ENCODE measurements around the gene ERN1.

Gene ERN1

DNA sequence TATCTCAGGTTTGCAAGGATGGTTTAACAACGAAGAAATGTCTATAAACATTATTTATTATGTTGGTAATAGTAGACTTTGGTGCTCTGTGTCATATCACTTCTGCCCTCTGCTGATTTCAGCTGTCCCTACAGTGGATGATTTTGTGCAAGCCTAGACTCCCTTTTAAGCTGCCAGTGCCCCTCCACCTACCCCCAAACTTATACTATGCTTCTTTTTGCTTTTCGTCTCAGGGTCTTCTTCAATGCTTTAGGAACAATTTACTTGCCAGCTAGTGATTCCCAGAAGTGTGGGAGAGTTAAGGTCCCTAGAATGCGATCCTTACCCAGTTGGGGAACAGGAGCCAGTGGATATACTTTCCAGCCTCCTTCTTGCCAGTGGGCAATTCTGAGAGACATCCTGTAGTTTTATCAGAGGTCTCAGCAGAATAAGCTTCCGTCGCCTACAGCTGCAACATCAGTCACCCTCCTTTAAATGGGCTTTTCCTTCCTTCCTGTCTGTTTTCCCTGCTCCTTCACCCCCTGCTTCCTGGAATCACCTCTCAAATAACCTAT lies 113.6 kb downstream of the ERN1 start:
- H3K27ac ChIP-seq: no peak overlapping the region
- no peaks in the 10 kb centered on the region for H3K4me1 ChIP-seq
- intact Hi-C loops (cut with DNase I; ENCODE audit: low total_unique reads): no loop called here
- TF ChIP-seq, protein P1, sequence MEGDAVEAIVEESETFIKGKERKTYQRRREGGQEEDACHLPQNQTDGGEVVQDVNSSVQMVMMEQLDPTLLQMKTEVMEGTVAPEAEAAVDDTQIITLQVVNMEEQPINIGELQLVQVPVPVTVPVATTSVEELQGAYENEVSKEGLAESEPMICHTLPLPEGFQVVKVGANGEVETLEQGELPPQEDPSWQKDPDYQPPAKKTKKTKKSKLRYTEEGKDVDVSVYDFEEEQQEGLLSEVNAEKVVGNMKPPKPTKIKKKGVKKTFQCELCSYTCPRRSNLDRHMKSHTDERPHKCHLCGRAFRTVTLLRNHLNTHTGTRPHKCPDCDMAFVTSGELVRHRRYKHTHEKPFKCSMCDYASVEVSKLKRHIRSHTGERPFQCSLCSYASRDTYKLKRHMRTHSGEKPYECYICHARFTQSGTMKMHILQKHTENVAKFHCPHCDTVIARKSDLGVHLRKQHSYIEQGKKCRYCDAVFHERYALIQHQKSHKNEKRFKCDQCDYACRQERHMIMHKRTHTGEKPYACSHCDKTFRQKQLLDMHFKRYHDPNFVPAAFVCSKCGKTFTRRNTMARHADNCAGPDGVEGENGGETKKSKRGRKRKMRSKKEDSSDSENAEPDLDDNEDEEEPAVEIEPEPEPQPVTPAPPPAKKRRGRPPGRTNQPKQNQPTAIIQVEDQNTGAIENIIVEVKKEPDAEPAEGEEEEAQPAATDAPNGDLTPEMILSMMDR (IDR thresholded peaks at IDR 0.05): no peak
- H3K27me3 ChIP-seq: no peaks in the 10 kb centered on the region
- no peaks in the 10 kb centered on the region for H3K9me3 ChIP-seq
- no peak overlapping the region for H3K4me3 ChIP-seq
- DNase-seq: no peak
- no peaks in the 10 kb centered on the region for H3K36me3 ChIP-seq

DNA sequence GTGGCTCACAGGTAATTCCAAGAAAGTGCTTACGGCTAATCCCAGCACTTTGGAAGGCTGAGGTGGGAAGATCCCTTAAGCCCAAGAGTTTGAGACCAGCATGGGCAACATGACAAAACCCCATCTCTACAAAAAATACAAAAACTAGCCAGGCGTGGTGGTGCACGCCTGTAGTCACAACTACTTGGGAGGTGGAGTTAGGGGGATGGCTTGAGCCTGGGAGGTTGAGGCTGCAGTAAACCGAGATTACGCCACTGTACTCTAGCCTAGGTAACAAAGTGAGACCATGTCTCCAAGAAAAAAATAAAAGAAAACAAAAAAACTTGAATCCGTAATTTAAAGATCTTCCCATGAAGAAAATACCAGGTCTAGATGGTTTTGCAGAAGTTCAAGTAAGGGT lies 114.5 kb downstream of the ERN1 start:
- no peaks in the 10 kb centered on the region for H3K9me3 ChIP-seq
- TF ChIP-seq, protein P1 (IDR thresholded peaks at IDR 0.05): no peak
- intact Hi-C loops (cut with DNase I; ENCODE audit: low total_unique reads): no loop called here
- DNase-seq: no peak
- no peak overlapping the region for H3K27ac ChIP-seq
- H3K4me3 ChIP-seq: no peak overlapping the region
- H3K4me1 ChIP-seq: no peaks in the 10 kb centered on the region
- peaks cover 0 to 3% of the 10 kb centered on the region in 2 donors for H3K27me3 ChIP-seq
- no peaks in the 10 kb centered on the region for H3K36me3 ChIP-seq

DNA sequence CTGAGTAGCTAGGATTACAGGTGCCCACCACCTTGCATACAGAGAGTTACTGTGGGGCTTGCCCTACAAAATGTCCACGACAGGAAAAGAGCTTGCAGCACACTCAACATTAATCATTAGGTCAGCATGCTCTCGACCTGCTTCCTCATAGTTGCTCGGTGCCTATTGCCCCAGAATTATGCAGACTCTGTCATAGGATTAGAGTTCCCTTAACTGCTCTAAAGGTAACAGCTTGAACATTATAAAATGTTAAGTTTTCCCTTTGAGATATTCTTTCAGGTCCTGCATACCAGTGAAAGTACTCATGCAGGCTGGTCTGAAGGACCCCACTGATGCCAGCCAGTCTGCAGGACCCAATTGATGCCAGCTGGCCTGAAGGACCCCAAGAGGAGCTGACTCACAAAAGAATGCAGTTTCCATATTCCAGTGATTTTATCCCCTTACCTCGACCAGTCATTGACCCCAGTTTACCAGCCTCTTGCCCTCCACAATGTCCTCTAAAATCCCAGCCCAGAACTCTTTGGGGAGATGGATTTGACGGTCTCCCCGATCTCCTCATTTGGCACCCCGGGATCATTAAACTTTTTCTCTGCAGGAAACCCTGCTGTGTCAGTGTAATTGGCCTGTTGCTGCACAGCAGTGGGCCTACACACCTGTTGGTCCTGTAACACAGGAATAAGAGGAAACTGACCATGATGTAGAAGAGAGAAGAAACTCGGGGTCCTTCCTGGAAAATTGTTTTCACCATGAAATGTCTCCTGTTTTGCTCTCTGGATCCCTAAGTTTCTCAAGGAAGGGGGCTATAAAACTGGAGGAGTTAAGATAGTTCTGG lies 120.2 kb downstream of the ERN1 start:
- H3K36me3 ChIP-seq: no peaks in the 10 kb centered on the region
- peaks cover 0 to 8% (median 0%) of the 10 kb centered on the region in 4 donors for H3K4me1 ChIP-seq
- H3K9me3 ChIP-seq: no peaks in the 10 kb centered on the region
- TF ChIP-seq, protein P1 (IDR thresholded peaks at IDR 0.05): no peak
- peaks cover 0 to 17% of the 10 kb centered on the region in 2 donors for H3K27me3 ChIP-seq
- no peak overlapping the region for H3K4me3 ChIP-seq
- no peak overlapping the region for H3K27ac ChIP-seq
- intact Hi-C loops (cut with DNase I; ENCODE audit: low total_unique reads): no loop called here
- DNase-seq: no peak

DNA sequence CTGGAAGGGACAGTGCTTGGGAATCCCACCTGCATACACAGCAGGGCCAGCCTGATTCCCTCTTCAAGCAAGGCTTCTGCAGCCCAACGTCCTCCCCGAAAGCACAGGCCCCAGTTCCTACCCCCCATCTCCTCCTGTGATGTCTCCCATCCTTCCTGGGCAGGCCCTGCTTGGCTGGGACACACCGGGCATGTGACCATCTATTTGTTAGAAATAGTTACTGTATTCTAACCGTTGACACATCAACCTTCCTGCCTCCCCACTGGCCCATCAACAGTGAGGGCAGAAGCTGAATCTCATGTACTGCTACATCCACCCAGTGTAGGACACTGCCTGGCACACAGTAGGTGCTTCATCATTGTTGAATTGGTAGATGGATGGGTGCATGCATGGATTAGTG lies 121.1 kb downstream of the ERN1 start:
- Histone ChIP-seq H3K4me1 (peaks cover 0 to 8% (median 0%) of the 10 kb centered on the region in 4 donors), H3K27ac (no peak overlapping the region), H3K4me3 (no peak overlapping the region), H3K27me3 (peaks cover 0 to 17% of the 10 kb centered on the region in 2 donors), H3K36me3 (no peaks in the 10 kb centered on the region), H3K9me3 (no peaks in the 10 kb centered on the region)
- DNase-seq: no peak
- intact Hi-C loops (cut with DNase I; ENCODE audit: low total_unique reads): no loop called here
- TF ChIP-seq, protein P1 (IDR thresholded peaks at IDR 0.05): no peak

DNA sequence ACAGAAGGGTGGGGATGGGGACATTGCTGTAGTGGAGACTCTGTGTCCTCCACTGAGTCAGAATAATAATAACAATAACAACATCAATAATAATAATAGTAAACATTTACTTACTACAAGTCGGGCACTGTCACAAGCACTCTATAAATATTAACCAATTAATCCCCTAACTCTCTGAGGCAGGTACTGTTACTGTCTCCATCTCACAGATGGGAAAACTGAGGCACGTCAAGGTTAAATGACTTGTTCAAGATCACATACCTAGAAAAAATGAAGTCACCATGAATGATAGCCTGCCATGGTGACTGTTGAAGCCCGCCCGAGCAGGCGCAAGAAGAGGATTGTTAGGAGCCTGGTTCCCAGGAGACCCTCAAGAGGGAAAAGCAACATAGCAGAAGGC lies 121.6 kb downstream of the ERN1 start:
- intact Hi-C loops (cut with DNase I; ENCODE audit: low total_unique reads): no loop called here
- peaks cover 0 to 8% (median 0%) of the 10 kb centered on the region in 4 donors for H3K4me1 ChIP-seq

More for the DNA sequence above, 121.6 kb downstream of the ERN1 start:
- Histone ChIP-seq H3K27me3 (peaks cover 0 to 17% of the 10 kb centered on the region in 2 donors), H3K4me3 (no peak overlapping the region), H3K36me3 (no peaks in the 10 kb centered on the region), H3K27ac (no peak overlapping the region), H3K9me3 (no peaks in the 10 kb centered on the region)
- no peak for DNase-seq
- TF ChIP-seq, protein P1 (IDR thresholded peaks at IDR 0.05): no peak

Measured in tibial artery (tissue), 4 donors.